Activated CD8-positive, alpha-beta memory T cell treated with anti-CD3 and anti-CD28 coated beads, Interleukin-2, amount 50 U/mL, for 4 hours (primary cell): ENCODE data around the gene DLG2.

Experiments used
- DNase-seq: peaks from one replicate; pipeline ENCODE4 v3.0.0-alpha.2; 2020

Gene DLG2

GRCh38 chr11:84607975-84608836 lies 1018.9 kb downstream of the DLG2 start:
- no peak for DNase-seq

GRCh38 chr11:84594602-84595001 lies 1032.5 kb downstream of the DLG2 start:
- no peak for DNase-seq

GRCh38 chr11:84590106-84590505 lies 1037.0 kb downstream of the DLG2 start:
- no peak for DNase-seq

GRCh38 chr11:84588131-84588829 lies 1038.9 kb downstream of the DLG2 start:
- DNase-seq: no peak

- no peak for DNase-seq
Measured at GRCh38 chr11:84583106-84583505, 1044.0 kb downstream of the DLG2 start.

- DNase-seq: no peak
Measured at GRCh38 chr11:84581083-84581482, 1046.1 kb downstream of the DLG2 start.

- DNase-seq: no peak
Measured at GRCh38 chr11:84580428-84580827, 1046.7 kb downstream of the DLG2 start.

GRCh38 chr11:84573868-84574267 lies 1053.3 kb downstream of the DLG2 start:
- DNase-seq: no peak

- no peak for DNase-seq
Measured at GRCh38 chr11:84566671-84567070, 1060.5 kb downstream of the DLG2 start.

- DNase-seq: no peak
Measured at GRCh38 chr11:84564867-84565184, 1062.3 kb downstream of the DLG2 start.

- no peak for DNase-seq
Measured at GRCh38 chr11:84564180-84564866, 1062.8 kb downstream of the DLG2 start.

GRCh38 chr11:84563356-84563755 lies 1063.8 kb downstream of the DLG2 start:
- DNase-seq: no peak

GRCh38 chr11:84560206-84560605 lies 1066.9 kb downstream of the DLG2 start:
- no peak for DNase-seq

- no peak for DNase-seq
Measured at GRCh38 chr11:84558085-84558905, 1068.8 kb downstream of the DLG2 start.

GRCh38 chr11:84552791-84553190 lies 1074.4 kb downstream of the DLG2 start:
- DNase-seq: no peak

- DNase-seq: no peak
Measured at GRCh38 chr11:84549217-84549616, 1077.9 kb downstream of the DLG2 start.

GRCh38 chr11:84544566-84544965 lies 1082.6 kb downstream of the DLG2 start:
- DNase-seq: no peak

- DNase-seq: no peak
Measured at GRCh38 chr11:84543367-84544159, 1083.6 kb downstream of the DLG2 start.

GRCh38 chr11:84541731-84542340 lies 1085.3 kb downstream of the DLG2 start:
- DNase-seq: no peak

- no peak for DNase-seq
Measured at GRCh38 chr11:84536456-84536855, 1090.7 kb downstream of the DLG2 start.

GRCh38 chr11:84532364-84532763 lies 1094.8 kb downstream of the DLG2 start:
- DNase-seq: no peak

GRCh38 chr11:84526250-84526649 lies 1100.9 kb downstream of the DLG2 start:
- no peak for DNase-seq
